H1 (cell line): Measurements from ENCODE around the gene OLA1. TPM values are rescaled to one million over a fixed set of nuclear protein-coding genes. Genes with fewer than 3 reads are reported as not detected.

Experiments
- CHD7 ChIP-seq: fragments of 300-600 bp; sonication (generic); IDR thresholded peaks from 2 replicates; pipeline ENCODE4 v1.7.1; 2012; ENCODE audit warnings: low read length, moderate library complexity, mild to moderate bottlenecking, inconsistent platforms; ENCODE audit not compliant: insufficient replicate concordance
- E2F6 ChIP-seq: IDR thresholded peaks from 2 replicates; pipeline ENCODE4 v1.6.1; 2012; ENCODE audit warnings: inconsistent platforms
- TEAD4 ChIP-seq: IDR thresholded peaks from 2 replicates; pipeline ENCODE4 v1.6.1; 2012; ENCODE audit warnings: low read depth, low read length, inconsistent platforms, mixed read lengths
- polyA plus RNA-seq, 7 experiments: library from polyadenylated mRNA; depleted of rRNA in 3 of 7; stranded (reverse) in 5 of 7; unstranded in 2 of 7; fragments of >200 nt in 5 of 7; fragments of 200-250 nt in 2 of 7; gene quantifications; 1 replicate in 5 of 7; 2 replicates in 1 of 7; 4 replicates in 1 of 7; pipeline versions ENCODE4 v1.2.1 to v1.2.3, GENCODE V29; 2011 to 2013; ENCODE audit warnings: missing spikeins in 2 of 7, mixed read lengths in 2 of 7
- total RNA-seq: library from RNA; stranded (reverse); fragmentation: NEBNext Ultra II Directional; extraction: Animal tissue kit (Norgen Biotek cat#: 25700); gene quantifications from 2 replicates; pipeline ENCODE4 v1.2.1, GENCODE V29; 2021

Gene OLA1
- total and polyA plus RNA-seq, 2 of the 8 experiments (the other 6 are each of a cell fraction or from before 2014, with no cell fraction given): 39.3 to 158 TPM

GRCh38 chr2:174083843-174084458 is 164.4 kb downstream of the OLA1 start (continued):
- TF ChIP-seq CHD7: no peak
- TF ChIP-seq TEAD4: no peak
- no peak for TF ChIP-seq E2F6
